HG02973 (cell line): Measurements from ENCODE around the gene SORCS1.
"Not testable (repeated sequence)": the region's sequence is repeated elsewhere in the genome, so short reads cannot be mapped to it uniquely, and the experiment has no call there.

Experiments
- ATAC-seq: cut with Tn5 transposase; IDR thresholded peaks from one replicate; pipeline ENCODE4 v1.9.1; 2021; ENCODE audit warnings: moderate library complexity; ENCODE audit not compliant: unreplicated experiment

Gene SORCS1

DNA sequence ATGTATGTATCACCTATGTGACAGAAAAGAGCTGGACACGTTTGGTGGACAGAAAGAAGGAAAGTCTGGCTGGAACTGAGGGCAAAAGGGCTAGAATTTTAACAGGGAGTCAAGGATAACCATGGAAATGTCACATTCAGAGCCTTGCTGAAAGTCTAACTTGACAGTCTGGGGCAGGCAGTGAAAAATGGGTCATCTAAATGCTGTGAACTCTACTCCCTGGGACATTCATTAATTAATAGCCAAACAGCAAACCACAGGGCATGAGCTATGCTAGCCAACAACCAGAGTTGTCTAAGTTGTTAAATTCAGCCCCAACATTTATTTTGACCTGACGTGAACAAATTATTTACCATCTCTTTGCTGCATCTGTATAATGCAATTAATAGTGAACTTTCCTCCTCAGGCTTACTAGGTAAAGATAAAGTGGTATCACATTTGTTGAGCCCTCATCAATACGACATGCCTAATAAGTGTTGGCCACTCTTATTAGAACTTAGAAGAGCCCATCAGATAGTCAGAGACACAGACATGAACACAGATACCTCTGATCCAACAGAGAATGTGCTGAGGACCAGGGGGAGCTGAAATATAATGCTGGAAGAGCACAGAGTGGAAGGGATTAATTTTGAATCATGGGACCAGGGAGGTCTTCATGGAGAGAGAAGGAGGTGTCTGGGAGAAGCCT lies 109.9 kb downstream of the SORCS1 start:
- no peak for ATAC-seq

GRCh38 chr10:107051769-107052168 lies 112.7 kb downstream of the SORCS1 start:
- no peak for ATAC-seq

DNA sequence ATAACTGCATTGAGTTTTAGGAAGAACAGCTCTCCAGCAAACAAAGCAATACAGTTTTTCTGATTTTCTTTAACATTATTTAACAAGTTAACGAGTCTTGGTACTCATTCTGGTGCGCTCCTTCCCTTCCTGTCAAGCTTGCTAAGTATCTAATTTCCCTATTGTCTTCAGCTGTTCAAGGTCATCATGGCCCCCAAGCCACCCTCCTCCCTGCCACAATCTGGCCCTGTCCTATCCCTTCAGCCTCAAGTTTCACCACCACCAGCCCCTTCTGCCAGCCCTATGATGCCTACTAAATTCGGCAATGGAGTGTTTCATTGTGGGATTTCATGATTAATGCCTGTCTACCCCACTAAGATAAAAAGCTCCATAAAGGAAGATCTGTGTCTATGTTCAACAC lies 121.0 kb downstream of the SORCS1 start:
- ATAC-seq = no peak

- ATAC-seq = no peak
Observed at GRCh38 chr10:107037192-107038122, 127.0 kb downstream of the SORCS1 start.

DNA sequence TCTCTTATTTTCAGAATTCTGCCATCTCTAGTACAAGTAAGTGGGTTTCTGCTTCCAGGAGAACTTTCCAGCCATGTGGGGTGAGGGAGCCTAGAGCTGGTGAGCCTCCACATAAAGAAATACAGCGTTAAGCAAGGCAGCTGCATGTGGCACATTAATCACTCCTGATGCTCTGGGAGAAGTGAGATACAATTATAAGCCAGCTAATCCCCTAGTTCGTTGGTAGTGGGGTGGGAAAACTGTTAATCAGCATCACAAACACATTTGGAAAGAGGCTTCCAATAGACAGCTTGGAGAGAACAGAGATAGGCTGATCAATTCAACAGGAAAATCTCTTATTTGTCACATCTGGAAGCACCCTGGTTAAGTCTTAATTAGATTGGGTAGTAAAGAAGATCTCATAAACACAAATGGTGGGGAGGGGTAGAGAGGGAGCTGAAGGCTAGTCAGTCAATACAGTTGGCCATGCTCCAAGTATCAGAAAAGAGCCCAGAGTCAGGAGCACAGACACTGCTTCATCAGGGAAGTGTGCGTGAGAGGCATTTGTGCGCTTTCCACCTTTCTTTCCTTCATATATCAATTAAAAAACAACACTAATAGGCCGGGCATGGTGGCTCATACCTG lies 130.6 kb downstream of the SORCS1 start:
- ATAC-seq = no peak

DNA sequence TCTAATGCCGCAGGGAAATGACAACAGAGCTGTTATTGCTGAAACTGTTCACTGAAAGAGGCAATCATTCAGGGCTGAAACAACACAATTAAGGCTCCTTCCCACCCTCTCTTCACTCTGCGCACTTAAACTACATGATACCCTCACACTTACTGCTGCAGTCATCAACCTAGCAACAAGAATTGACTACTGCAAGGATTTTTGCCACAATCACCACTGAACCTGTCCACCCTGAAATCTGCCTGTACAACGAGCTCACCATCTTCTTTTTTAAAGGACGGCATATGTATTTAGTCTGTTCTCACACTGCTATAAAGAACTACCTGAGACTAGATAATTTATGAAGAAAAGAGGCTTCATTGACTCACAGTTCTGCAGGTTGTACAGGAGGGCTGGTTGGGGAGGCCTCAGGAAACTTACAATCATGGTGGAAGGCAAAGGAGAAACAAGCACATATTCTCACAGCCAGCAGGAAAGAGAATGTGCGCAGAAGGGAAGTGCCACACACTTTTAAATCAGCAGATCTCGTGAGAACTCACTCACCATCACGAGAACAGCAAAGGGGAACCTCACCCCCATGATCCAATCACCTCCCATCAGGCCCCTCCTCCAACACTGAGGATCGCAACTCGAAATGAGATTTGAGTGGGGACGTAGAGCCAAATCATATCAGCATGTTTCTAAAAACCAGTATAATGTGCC lies 131.7 kb downstream of the SORCS1 start:
- ATAC-seq = no peak

GRCh38 chr10:107031931-107032699 lies 132.4 kb downstream of the SORCS1 start:
- no peak for ATAC-seq

DNA sequence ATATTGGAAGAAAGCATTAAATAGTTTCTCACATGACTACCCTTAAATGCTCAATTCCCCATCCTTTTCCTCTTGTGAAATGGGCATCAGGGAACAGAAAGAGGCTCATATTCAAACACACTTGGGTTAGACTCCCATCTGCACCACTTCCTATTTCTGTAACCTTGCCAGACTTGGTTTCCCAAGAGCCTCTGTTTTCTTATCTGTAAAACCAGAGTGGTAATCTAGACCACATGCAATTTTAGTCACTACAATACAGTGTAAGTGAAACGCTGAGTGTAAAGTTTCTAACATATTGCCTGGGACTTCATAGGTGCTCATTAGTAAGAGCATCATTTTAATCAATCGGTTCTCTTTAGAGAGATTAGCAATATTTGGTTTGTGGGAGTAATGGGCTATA lies 136.3 kb downstream of the SORCS1 start:
- no peak for ATAC-seq

DNA sequence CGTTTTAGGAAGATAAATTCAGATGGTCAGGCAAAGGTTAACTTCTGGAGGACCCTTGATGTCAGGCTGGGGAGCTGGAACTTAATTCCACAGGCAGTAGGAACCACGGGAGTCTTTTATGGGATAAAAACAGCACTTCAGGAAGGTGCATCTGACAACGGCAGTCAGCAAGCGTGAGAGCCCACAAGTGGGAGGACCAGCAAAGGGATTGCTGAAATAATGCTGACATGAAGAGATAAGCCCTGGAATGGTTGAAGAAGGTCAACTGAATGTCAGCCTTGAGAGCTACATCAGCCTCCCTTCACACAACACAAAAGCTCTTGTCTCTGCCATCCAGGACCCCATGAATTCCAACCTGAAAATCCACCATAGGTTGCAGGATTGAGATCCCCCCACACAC lies 138.8 kb downstream of the SORCS1 start:
- ATAC-seq = no peak

GRCh38 chr10:107024033-107024432 lies 140.5 kb downstream of the SORCS1 start:
- ATAC-seq = not testable (repeated sequence)

DNA sequence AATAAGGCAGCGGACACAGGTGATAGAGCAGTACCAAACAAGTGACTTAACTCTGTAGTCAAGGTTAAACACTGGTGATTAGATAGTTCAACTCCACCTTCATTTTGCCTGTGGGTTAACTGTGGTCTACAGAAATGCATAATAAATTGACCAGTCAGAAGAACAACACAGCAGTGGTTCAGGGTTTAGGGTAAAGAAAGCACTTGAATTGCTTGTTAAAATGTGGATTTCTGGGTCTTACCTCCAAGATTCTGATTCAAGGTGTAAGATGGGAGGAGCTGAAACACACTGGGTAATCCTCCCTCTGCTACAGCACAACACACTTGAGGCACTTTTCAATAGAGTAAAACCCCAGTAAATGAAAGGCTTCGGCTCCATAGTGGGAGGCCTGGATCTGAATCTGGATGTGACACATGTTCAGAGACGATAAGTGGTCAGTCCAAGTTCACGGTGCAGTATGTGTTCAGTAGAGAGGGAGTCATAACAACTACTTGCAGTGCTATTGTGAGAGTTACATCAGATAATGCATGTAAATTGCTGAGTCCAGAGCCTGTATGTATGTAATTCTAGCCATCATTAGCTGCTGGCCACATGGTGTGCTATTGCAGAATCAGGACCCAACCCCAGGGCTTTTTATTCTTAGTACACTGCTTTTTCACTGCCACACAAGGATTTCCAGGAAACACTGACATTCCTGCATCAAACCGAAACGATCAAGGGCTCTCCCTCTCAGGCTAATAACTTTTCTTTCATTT lies 141.7 kb downstream of the SORCS1 start:
- ATAC-seq = no peak

- ATAC-seq = no peak
Observed at GRCh38 chr10:107019154-107019553, 145.4 kb downstream of the SORCS1 start.

DNA sequence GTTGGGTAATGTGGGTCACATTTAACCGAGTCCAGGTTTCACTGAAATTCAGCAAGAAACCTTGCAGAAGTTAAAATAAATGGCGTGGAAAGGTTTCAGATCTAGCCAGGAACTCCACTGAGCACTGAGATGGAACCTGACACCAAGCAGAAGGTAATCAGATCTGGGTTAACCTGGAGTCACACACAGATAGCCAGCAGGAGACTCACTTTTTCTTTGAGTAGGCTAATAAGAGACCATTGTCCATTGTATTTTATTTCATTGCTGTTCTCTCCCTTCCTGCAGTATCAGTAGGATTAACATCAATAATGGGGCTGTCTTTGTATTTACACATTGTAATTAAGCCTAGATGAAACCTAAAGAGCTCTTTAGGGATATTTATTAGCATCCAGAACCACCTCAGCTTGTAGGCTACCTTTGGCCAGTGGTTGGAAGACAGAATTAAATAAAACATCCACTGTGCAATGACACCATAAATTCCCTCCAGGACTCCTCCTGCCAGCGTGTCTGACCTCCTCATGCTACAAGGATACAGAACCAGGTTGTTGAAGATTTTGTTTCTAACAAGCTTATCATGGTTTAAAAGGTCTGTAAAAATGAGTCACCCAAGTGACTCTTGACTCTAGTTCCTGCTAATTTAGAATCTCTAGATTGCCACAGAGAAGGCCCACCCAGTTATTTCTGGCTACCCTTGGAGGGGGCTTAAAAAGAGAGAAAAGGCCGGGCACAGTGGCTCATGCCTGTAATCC lies 151.1 kb downstream of the SORCS1 start:
- ATAC-seq = no peak

GRCh38 chr10:107011992-107012391 lies 152.5 kb downstream of the SORCS1 start:
- ATAC-seq = no peak

DNA sequence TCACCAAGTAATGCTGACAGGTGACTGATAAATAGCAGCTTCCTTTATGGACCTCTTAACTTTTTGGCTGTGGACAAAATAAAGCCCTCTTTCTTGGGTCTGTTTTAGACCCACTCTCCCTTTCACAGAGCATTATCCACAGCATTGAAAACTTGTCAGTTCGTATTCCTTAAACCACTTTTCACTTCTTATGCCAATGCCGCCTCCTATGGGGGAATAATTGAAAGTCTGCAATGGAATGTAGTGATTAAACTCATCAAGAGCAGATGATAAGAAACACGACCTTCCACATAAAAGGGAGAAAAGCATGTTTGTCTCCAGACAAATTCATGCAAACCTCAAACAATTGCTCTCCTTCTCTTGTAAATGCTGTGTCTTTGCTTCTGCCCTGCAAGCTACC lies 153.4 kb downstream of the SORCS1 start:
- ATAC-seq = no peak

GRCh38 chr10:107010531-107010930 lies 154.0 kb downstream of the SORCS1 start:
- ATAC-seq = no peak

GRCh38 chr10:107004362-107004761 lies 160.1 kb downstream of the SORCS1 start:
- no peak for ATAC-seq

GRCh38 chr10:107002068-107002467 lies 162.4 kb downstream of the SORCS1 start:
- no peak for ATAC-seq

GRCh38 chr10:106999118-106999707 lies 165.3 kb downstream of the SORCS1 start:
- ATAC-seq = no peak
